Sciatic nerve (tissue), 2 donors: ENCODE results near the gene CENPU. TPM values are rescaled to one million over a fixed set of nuclear protein-coding genes. Genes with fewer than 3 reads are reported as not detected.
"Not testable (repeated sequence)": the region's sequence is repeated elsewhere in the genome, so short reads cannot be mapped to it uniquely, and the experiment has no call there.

Source experiments
- ATAC-seq: fragments of 200-7000 bp; cut with Tn5 transposase; one replicate; pipeline ENCODE4 v1.9.1; 2020; ENCODE audit warnings: mild to moderate bottlenecking, moderate library complexity
- DNase-seq: peaks from one replicate; pipeline ENCODE4 v3.0.0-alpha.2; 2020; ENCODE audit warnings: low spot score
- intact Hi-C: fragments of 100-400 bp; cut with DNase I; formaldehyde crosslinking; loops from one replicate; pipeline ENCODE4 v1.14.2; 2022
- total RNA-seq: library from RNA; stranded (reverse); fragmentation: NEBNext Ultra II Directional; extraction: Animal tissue kit (Norgen Biotek cat#: 25700); gene quantifications from one replicate; pipeline ENCODE4 v1.2.1, GENCODE V29; 2021
- donor health status: DM: no; HTN: no; CAD: no.
- donor health status: DM: no; HTN: no; CAD: no.

The CENPU gene
- total RNA-seq, 1 donor from 2014 or later, result 1.7 TPM

DNA sequence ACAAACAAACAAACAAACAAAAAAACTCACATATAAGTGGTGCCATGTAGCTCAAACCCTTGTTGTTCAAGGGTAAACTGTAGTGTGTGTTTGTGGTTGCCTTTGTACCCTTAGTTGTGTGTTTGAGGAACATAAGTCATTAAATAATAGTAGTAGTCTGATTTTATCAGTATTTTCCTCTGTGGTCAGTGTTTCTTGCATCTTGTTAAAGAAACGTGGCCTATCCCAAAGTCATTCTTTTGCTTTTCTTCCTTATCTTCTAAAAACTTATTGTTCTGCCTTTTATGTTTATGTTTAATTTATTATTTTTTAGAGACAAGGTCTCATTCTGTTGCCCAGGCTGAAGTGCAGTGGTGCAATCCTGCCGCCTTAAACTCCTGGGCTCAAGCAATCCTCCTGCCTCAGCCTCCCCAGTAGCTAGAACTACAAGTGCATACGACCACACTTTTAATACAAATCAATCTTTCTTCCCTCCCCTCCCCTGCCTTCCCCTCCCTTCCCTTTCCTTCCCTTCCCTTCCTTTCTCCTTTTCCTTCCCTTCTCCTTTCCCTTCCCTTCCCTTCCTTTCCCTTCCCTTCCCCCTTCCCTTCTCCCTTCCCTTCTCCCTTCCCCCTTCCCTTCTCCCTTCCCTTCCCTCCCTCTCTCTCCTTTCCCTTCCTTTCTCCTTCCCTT lies 57.9 kb downstream of the CENPU start:
- no peak for ATAC-seq
- intact Hi-C loops, result no loop called here
- no peak for DNase-seq

DNA sequence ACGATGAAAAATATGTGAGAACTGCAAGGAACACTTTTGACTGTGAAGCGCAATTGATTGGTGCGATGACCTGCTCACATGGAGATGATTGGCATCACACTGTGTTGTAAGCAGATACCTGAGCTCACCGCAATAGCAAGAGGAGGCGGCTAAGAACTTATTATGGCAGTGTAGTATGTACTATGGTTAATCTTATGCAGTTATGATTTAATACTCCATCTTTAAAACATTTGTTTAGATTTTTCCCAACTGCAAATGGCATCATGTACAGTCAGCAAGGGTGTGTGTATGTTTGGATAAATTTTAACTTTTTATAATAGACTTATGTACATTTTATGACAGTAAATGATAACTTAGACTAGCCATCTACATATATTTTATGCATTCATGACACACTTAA lies 58.9 kb downstream of the CENPU start:
- ATAC-seq, result no peak
- DNase-seq, result no peak
- intact Hi-C loops, result no loop called here

DNA sequence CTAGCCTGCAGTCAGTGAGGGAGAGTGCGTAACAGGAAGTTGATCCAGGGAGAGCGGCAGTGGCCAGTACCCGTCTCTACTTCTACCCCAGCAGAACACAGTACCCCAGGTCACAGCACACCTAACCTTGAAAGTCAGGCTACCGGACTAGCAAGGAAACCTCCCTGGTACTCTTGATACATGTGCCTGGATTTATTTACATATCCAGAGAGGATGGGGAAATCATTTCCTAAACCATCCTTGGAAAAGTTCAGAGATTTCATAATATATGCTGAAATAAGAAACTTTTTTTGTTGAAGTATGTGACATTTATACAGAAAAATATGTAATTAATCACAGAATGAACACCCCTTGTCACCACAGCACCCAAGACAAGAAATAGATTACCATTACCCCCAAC lies 59.9 kb downstream of the CENPU start:
- intact Hi-C loops, result no loop called here
- ATAC-seq, result no peak
- DNase-seq, result no peak

DNA sequence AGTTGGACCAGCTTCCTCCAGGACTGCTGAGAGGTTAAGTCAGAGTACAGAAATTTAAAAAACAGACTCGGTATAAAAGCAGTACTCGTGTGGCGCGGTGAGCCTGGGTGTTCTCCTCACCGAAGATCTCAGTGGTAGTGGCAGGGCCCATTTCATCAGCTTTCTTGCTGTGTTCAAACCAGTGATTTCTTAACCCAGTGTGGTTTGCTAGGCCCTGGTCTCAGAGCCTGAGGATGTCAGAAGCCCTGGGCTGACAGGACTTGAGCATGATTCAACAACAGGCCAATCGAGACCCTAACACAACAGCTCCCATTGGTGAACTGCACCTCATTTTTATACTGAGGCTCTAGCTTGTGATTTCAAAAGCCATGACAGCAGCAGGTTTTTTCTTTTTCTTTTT lies 61.2 kb downstream of the CENPU start:
- intact Hi-C loops, result no loop called here
- ATAC-seq, result no peak
- no peak for DNase-seq

DNA sequence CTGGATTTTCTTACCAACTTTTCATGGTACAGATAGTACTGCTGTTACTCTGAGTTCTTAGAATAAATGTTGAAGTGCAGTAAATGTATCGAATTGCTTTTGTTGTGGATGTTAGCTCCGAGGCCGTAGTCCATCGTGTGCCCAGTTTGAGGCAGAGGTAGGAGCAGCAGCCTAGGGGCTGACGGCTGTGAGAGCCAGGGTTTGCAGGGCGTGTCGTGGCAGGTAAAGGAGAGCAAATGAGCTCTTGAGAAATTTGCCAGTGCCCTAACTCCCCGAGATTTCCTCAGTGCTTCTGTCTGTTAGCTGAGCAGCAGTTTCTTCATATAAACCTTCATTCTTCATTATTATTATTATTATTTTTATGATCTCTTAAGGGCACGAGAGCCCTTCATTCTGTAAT lies 62.8 kb downstream of the CENPU start:
- DNase-seq (no peak), ATAC-seq (no peak)
- intact Hi-C loops, result no loop called here

DNA sequence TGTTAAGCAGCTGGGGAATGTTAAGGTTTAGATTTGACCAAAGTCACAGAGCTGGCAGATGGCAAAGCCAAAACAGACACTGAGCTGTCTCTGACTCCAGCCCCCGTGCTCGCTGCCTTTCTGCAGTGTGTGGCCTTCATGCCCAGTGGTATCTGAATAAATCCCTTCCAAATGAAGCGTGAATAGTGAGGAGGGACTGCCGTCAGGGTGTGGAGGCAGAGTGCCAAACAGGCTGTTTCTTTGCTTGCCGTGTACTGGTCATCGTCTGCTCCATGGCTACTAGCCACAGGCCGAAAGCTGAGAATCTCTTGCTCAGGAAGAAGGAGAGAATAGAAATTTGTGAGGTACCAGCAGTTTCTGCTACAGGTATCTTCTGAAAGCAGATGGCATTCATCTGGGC lies 64.6 kb downstream of the CENPU start:
- ATAC-seq (no peak), DNase-seq (no peak)
- intact Hi-C loops, result no loop called here

DNA sequence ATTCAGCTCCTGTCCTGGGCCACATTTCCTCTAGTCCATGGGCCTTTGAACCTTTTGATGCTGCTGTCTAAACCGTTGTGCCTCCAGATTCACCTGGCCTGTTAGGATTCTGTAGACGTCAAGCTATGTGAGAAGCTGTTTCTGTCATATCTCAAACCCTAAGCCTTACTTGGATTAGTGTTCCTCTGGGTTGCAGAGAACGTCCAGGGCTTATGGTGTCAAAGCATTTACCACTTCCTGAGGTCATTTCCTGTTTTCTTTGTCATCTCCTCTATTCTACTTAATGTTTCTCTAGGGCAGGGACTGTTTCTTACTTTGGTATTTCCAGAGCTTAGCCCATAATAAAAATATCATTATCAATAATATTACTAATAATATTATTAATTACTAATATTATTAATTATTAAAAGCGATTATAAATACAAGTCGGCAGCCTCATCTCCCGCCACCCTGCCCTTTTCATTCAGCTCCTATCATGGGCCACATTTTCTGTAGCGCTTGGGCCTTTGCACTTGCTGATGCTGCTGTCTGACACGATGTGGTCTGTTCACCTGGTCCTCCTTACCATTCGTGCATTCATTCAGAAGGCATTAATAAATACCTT lies 65.3 kb downstream of the CENPU start:
- no peak for DNase-seq
- peak; percentile 38 for ATAC-seq
- intact Hi-C loops, result no loop called here

DNA sequence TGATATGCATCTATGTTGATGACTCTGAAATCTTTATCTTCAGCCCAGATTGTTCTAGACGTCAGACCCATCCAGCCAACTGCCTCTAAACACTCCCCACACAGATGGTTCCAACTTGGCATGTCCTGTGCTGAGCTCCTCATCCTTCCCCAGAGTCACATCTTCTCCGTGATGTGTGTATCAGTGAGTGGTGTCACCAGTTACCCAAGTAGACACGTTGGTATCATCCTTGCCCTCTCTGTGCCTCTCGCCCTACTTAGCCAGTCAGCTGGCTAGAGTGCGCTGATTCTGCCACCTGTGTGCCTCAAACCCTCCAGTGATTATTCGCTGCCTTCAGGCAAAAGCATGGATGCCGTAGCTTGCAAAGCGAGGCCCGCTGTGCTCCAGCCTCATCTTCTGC lies 65.8 kb downstream of the CENPU start:
- DNase-seq (no peak), ATAC-seq (no peak)
- intact Hi-C loops, result no loop called here

DNA sequence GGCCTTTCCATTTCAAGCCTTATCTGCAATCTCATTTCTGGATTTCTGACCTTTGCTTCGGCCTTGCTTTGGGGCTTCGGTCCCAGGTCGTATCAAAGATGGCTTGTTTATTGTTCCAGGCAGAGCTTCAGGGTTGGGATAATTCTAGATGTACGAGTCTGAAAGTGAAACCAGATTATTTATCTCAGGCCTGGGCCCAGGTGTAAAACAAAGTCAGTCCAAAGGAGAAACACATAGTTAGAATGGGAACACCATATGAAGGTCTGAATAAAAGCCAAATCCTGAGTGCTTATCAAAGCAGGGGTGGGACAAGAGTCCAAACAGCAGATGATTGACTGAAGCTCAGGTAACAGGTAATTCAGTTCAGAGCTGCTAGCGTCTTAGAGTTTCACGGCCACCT lies 67.2 kb downstream of the CENPU start:
- DNase-seq (no peak), ATAC-seq (no peak)
- intact Hi-C loops, result no loop called here

DNA sequence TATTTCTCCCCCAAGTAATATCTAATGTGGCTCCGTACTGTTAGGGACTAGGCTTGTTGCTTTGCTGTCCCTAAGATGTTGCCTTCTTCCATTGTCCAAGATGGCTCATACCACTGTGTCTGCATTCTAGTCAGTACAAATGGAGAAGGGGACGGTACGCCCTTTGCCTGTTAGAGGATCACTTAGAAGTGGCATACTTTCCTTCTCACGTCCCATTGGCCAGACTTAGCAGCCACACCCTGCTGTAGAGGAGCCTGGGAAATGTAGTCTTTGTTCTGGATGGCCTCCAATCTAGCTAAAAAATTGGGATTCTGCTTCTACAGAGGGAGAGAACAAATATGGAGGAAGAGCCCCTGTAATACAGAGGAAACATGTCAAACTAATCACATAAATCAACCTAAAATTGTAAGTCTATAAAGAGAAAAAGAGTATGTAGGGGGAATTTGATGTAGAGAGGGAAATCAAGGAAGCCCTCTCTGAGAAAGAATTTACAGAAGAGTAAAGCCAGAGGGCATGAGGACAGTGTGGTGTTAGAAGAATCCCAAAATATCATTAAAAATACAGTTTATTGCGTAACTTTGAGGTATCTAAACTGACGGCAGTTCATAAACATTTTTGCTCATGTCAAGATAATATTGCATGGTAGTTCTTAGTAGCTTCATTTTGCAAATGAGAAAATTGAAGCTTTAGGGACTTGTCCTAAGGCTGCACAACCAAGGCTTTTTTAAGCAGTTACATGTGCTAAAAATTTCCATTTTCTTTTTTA lies 69.3 kb downstream of the CENPU start:
- ATAC-seq (no peak), DNase-seq (no peak)
- intact Hi-C loops, result no loop called here

DNA sequence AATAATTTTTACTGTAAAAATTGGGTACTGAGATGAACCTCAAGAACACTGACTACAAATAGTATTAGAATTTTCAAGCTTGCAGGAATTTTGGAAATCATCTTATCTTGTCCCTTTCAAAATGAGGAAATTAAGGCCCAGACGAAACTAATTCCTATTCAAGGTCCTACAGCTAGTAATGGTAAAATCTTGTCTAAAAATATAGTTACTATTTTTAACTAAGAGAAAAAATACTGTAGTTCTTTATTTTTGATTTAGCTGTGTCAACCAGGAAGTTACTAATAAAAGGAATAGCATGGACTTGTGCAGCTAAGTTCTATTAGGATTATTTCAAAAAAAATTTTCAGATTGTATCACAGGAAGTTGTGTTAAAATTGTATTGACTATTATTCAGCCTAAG lies 71.7 kb downstream of the CENPU start:
- intact Hi-C loops, result no loop called here
- DNase-seq (no peak), ATAC-seq (no peak)

DNA sequence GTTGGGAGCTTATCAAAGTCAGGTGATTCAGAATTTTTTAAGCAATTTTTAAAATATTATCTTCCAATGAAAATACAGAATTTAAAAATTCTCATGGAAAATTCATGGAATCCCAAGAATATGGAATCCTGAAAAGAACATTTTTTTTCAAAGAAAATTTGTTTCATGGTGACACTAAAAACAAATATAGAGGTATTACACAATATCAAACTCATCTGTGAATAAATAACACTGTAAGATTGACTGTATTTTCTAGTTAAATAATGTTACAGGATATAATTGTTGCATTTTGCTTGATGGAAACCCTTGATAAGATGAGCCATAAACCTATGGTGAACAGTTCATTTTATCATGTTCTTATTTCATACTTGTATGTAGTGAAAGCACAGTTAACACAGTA lies 72.9 kb downstream of the CENPU start:
- intact Hi-C loops, result no loop called here
- ATAC-seq (no peak), DNase-seq (no peak)

DNA sequence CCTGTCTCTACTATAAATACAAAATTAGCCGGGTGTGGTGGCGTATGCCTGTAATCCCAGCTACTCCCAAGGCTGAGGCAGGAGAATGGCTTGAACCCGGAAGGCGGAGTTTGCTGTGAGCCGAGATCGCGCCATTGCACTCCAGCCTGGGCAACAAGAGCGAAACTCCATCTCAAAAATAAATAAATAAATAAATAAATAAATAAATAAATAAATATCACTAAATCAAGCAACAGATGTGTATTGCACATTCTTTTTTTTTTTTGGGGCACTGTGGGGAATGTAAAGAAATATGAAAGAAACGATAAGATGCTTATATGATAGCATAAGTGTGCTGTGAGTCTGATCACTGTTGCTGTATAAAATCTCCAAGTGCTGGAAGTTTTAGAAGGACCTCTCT lies 76.1 kb downstream of the CENPU start:
- intact Hi-C loops, result loop anchor here (10.0 kb wide), 1 partner anchor 87 kb away; no protein-coding TSS in a partner anchor
- not testable (repeated sequence) for ATAC-seq, DNase-seq

DNA sequence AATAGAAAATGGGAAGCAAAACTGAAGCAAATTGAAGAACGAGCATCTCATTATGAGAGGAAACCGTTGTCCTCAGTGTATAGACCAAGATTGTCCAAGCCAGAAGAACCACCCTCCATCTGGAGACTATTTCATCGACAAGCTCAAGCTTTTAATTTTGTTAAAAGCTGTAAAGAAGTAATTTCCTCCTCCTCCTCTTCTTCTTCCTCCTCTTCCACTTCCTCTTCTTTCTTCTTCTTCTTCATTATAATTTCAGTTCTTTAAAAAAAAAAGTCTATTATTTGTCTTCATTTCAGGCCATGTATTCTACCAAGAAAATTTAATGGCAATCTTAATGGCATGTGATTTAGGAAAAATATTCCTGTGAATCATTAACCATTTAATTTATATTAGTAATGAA lies 76.8 kb downstream of the CENPU start:
- intact Hi-C loops, result loop anchor here (10.0 kb wide), 1 partner anchor 88 kb away; no protein-coding TSS in a partner anchor
- DNase-seq, result no peak
- no peak for ATAC-seq

DNA sequence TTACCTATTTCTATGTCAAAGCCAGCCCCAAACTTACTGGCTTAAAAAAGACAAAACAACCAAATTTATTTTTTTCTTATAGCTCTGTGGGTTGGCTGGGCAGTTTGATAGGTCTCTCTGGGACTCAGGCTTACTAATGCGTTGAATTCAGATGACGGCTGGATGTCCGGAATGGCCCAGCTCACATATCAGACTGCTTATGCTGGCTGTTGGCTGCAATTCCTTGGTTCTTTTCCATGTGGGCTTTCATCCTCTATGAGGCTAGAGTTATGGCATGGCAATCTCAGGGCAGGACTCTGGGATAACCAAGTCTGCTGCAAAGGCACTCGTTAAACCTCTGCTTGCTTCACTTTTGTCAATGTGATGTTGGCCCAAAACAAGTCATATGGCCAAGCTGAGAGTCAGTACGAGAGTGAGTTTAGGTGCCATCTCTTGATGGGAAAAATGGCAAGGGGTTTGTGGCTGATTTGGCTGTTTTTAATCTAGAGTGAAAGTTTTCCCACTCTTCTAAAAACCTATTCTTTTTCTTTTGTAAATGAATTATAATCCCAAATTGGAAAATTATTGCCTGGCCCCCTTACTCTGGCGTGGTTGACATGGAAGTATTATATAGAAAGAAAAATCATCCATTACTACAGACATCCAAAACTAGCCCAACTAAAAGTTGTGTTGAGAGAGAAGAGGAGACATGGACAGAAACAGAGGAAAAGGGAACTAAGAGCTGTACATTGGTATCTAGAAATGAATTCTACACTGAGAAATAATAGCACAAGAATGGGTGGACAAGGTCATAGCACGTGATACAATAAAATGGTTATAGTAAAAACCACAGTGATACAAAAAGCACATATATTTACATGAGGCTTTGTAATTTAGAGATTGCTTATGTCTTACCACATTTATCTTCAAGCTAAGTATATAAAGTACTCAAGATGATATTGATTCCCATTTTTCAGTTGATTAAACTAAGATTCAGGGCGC lies 77.7 kb downstream of the CENPU start:
- no peak for DNase-seq
- intact Hi-C loops, result loop anchor here (10.0 kb wide), 1 partner anchor 89 kb away; no protein-coding TSS in a partner anchor
- no peak for ATAC-seq

DNA sequence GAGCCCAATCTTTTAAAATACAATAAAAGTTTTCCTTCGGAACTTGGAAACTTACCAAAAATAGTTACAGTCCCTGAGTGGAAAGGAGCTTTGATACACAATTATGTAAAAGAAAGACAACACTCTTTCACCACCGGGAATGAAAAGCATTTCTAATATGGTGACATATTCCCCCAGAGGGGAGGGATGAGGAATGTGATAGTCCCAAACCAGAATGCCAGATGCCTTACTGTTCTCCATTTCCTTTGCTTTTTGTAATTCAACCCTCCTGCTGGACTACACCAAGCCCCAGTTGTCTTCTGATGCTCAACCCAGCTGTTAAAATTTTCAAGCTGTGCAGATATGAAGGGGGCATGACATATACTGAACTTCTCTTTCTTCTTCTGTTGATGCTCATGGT lies 80.2 kb downstream of the CENPU start:
- intact Hi-C loops, result loop anchor here (10.0 kb wide), 1 partner anchor 91 kb away; no protein-coding TSS in a partner anchor
- no peak for ATAC-seq
- DNase-seq, result no peak

DNA sequence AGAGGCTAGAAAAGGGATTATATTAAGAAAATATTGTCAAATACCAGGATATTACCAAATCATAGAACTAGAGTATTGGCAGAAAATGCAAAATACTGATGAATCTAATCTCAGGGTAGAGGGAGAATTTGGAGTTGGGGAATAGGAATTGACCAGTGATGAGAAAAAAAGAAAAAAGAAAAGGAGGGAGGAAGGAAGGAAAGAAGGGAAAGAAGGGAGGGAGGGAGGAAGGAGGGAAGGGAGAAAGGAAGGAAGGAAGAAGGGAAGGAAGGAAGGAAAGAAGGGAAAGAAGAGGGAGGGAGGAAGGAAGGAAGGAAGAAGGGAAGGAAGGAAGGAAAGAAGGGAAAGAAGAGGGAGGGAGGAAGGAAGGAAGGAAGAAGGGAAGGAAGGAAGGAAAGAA lies 81.2 kb downstream of the CENPU start:
- intact Hi-C loops, result loop anchor here (10.0 kb wide), 1 partner anchor 92 kb away; no protein-coding TSS in a partner anchor
- ATAC-seq, result not testable (repeated sequence)

DNA sequence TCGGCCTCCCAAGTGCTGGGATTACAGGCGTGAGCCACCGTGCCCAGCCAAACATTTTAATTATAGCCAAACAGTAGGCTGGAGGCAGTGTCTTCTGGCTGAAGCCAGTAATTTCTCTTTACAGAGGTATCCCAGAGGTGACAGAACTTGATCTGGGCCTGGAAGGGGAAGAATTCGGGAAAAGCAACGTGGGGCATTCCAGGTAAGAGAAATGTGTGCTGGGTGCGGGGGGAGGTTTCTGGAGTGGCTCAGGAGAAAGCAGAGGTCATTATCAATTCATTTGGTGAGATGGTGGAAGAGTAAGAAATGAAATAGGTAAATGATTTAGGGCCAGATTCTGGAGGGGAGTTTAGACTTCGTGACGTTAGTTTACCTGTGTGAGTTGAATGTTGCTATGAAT lies 82.0 kb downstream of the CENPU start:
- no peak for ATAC-seq
- intact Hi-C loops, result loop anchor here (10.0 kb wide), 1 partner anchor 93 kb away; no protein-coding TSS in a partner anchor
- no peak for DNase-seq

More for the DNA sequence above, 81.2 kb downstream of the CENPU start:
- not testable (repeated sequence) for DNase-seq
